ENCODE data around the gene SPATA2L. TPM values are rescaled to one million over a fixed set of nuclear protein-coding genes. Genes with fewer than 3 reads are reported as not detected.

SPATA2L gene
- total and polyA plus RNA-seq, 2 of the 13 experiments (the other 11 are each of a cell fraction or from before 2014, with no cell fraction given): 9.1 to 20.7 TPM

DNA sequence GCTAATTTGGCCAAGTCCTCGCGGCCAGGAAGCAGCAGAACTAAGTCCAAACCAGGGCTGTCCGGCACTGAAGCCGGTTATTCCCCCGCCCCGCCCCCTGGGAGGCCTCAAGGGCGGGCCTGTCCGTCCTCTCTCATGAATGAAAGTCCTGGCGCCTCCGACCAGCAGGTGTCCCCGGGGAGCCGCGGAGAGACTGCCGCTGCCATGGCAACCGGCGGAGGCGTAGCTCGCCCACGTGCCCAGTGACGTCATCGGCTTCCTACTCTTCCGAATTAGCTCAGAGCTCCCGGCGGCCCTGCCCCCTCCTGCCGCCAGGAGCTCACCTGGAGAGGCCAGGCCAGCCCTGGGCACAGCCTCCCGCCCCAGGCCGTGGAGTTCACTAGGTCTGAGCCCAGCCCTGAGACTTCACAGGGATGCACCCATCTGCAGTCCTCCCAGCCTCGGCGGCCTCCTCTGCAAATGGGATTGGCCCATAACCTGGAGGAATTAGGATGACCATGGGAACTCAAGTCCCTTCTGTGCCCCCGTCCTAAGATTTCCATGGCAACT is 1.3 kb downstream of the SPATA2L start (continued):
- TF ChIP-seq, protein P1, sequence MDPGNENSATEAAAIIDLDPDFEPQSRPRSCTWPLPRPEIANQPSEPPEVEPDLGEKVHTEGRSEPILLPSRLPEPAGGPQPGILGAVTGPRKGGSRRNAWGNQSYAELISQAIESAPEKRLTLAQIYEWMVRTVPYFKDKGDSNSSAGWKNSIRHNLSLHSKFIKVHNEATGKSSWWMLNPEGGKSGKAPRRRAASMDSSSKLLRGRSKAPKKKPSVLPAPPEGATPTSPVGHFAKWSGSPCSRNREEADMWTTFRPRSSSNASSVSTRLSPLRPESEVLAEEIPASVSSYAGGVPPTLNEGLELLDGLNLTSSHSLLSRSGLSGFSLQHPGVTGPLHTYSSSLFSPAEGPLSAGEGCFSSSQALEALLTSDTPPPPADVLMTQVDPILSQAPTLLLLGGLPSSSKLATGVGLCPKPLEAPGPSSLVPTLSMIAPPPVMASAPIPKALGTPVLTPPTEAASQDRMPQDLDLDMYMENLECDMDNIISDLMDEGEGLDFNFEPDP (CRISPR knock-in tag; conservative IDR thresholded peaks at IDR 0.05): no peak
- TF ChIP-seq ZNF841 (CRISPR knock-in tag; IDR thresholded peaks at IDR 0.05; ENCODE audit: borderline replicate concordance) (no peak), TOPORS (CRISPR knock-in tag; IDR thresholded peaks at IDR 0.05) (peak; percentile 90; the same call in 1 of the 2 replicates), ZNF619 (CRISPR knock-in tag; IDR thresholded peaks at IDR 0.05) (peak; percentile 66; the same call in 1 of the 2 replicates), ZNF766 (CRISPR knock-in tag; IDR thresholded peaks at IDR 0.05; ENCODE audit: borderline replicate concordance) (no peak), RORA (CRISPR knock-in tag; IDR thresholded peaks at IDR 0.05) (no peak), ZFP37 (CRISPR knock-in tag; IDR thresholded peaks at IDR 0.05; ENCODE audit: borderline replicate concordance) (peak; percentile 61; the same call in 1 of the 2 replicates), ZNF264 (CRISPR knock-in tag; IDR thresholded peaks at IDR 0.05) (peak; percentile 63; the same call in 1 of the 2 replicates), REXO4 (CRISPR knock-in tag; IDR thresholded peaks at IDR 0.05; ENCODE audit: borderline replicate concordance) (no peak), PHF5A (CRISPR knock-in tag; IDR thresholded peaks at IDR 0.05; ENCODE audit: low read depth, unreplicated experiment) (no peak), ZBTB42 (CRISPR knock-in tag; IDR thresholded peaks at IDR 0.05) (no peak), CENPX (CRISPR knock-in tag; IDR thresholded peaks at IDR 0.05) (no peak), EZH2 (conservative IDR thresholded peaks at IDR 0.05; ENCODE audit: low read depth, low read length) (no peak)
- TF ChIP-seq, protein P2, sequence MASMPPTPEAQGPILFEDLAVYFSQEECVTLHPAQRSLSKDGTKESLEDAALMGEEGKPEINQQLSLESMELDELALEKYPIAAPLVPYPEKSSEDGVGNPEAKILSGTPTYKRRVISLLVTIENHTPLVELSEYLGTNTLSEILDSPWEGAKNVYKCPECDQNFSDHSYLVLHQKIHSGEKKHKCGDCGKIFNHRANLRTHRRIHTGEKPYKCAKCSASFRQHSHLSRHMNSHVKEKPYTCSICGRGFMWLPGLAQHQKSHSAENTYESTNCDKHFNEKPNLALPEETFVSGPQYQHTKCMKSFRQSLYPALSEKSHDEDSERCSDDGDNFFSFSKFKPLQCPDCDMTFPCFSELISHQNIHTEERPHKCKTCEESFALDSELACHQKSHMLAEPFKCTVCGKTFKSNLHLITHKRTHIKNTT (CRISPR knock-in tag; IDR thresholded peaks at IDR 0.05): no peak
- TF ChIP-seq, protein P3, sequence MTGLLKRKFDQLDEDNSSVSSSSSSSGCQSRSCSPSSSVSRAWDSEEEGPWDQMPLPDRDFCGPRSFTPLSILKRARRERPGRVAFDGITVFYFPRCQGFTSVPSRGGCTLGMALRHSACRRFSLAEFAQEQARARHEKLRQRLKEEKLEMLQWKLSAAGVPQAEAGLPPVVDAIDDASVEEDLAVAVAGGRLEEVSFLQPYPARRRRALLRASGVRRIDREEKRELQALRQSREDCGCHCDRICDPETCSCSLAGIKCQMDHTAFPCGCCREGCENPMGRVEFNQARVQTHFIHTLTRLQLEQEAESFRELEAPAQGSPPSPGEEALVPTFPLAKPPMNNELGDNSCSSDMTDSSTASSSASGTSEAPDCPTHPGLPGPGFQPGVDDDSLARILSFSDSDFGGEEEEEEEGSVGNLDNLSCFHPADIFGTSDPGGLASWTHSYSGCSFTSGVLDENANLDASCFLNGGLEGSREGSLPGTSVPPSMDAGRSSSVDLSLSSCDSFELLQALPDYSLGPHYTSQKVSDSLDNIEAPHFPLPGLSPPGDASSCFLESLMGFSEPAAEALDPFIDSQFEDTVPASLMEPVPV (CRISPR knock-in tag; IDR thresholded peaks at IDR 0.05): peak; percentile 71; the same call in 1 of the 2 replicates
- TF ChIP-seq, protein P4, sequence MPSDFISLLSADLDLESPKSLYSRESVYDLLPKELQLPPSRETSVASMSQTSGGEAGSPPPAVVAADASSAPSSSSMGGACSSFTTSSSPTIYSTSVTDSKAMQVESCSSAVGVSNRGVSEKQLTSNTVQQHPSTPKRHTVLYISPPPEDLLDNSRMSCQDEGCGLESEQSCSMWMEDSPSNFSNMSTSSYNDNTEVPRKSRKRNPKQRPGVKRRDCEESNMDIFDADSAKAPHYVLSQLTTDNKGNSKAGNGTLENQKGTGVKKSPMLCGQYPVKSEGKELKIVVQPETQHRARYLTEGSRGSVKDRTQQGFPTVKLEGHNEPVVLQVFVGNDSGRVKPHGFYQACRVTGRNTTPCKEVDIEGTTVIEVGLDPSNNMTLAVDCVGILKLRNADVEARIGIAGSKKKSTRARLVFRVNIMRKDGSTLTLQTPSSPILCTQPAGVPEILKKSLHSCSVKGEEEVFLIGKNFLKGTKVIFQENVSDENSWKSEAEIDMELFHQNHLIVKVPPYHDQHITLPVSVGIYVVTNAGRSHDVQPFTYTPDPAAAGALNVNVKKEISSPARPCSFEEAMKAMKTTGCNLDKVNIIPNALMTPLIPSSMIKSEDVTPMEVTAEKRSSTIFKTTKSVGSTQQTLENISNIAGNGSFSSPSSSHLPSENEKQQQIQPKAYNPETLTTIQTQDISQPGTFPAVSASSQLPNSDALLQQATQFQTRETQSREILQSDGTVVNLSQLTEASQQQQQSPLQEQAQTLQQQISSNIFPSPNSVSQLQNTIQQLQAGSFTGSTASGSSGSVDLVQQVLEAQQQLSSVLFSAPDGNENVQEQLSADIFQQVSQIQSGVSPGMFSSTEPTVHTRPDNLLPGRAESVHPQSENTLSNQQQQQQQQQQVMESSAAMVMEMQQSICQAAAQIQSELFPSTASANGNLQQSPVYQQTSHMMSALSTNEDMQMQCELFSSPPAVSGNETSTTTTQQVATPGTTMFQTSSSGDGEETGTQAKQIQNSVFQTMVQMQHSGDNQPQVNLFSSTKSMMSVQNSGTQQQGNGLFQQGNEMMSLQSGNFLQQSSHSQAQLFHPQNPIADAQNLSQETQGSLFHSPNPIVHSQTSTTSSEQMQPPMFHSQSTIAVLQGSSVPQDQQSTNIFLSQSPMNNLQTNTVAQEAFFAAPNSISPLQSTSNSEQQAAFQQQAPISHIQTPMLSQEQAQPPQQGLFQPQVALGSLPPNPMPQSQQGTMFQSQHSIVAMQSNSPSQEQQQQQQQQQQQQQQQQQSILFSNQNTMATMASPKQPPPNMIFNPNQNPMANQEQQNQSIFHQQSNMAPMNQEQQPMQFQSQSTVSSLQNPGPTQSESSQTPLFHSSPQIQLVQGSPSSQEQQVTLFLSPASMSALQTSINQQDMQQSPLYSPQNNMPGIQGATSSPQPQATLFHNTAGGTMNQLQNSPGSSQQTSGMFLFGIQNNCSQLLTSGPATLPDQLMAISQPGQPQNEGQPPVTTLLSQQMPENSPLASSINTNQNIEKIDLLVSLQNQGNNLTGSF (CRISPR knock-in tag; IDR thresholded peaks at IDR 0.05): no peak
- TF ChIP-seq, protein P5, sequence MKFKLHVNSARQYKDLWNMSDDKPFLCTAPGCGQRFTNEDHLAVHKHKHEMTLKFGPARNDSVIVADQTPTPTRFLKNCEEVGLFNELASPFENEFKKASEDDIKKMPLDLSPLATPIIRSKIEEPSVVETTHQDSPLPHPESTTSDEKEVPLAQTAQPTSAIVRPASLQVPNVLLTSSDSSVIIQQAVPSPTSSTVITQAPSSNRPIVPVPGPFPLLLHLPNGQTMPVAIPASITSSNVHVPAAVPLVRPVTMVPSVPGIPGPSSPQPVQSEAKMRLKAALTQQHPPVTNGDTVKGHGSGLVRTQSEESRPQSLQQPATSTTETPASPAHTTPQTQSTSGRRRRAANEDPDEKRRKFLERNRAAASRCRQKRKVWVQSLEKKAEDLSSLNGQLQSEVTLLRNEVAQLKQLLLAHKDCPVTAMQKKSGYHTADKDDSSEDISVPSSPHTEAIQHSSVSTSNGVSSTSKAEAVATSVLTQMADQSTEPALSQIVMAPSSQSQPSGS (CRISPR knock-in tag; IDR thresholded peaks at IDR 0.05): peak; percentile 100
- TF ChIP-seq, protein P6, sequence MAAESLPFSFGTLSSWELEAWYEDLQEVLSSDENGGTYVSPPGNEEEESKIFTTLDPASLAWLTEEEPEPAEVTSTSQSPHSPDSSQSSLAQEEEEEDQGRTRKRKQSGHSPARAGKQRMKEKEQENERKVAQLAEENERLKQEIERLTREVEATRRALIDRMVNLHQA (CRISPR knock-in tag; IDR thresholded peaks at IDR 0.05): no peak
